Endodermal cell (in vitro differentiated cells): ENCODE data around the gene TP53RK. TPM values are rescaled to one million over a fixed set of nuclear protein-coding genes. Genes with fewer than 3 reads are reported as not detected.

ENCODE experiments used
- DNase-seq: peaks from one replicate; pipeline ENCODE4 v3.0.0-alpha.2; 2017
- H3K27ac ChIP-seq: 2 replicates; pipeline ENCODE4 v1.5.1; 2013; ENCODE audit warnings: mild to moderate bottlenecking, low read depth, low read length, moderate library complexity
- H3K27me3 ChIP-seq: 2 replicates; pipeline ENCODE4 v1.6.1; 2013; ENCODE audit warnings: mild to moderate bottlenecking, low read length, moderate library complexity; ENCODE audit not compliant: insufficient read depth, control insufficient read depth, poor library complexity, severe bottlenecking
- H3K36me3 ChIP-seq: 2 replicates; pipeline ENCODE4 v1.7.0; 2013; ENCODE audit warnings: mild to moderate bottlenecking, low read length, moderate library complexity; ENCODE audit not compliant: control insufficient read depth, insufficient read depth
- H3K4me1 ChIP-seq: one replicate; pipeline ENCODE4 v1.7.0; 2013; ENCODE audit warnings: low read length; ENCODE audit not compliant: control insufficient read depth, insufficient read depth
- H3K4me3 ChIP-seq: 2 replicates; pipeline ENCODE4 v1.5.1; 2013; ENCODE audit warnings: mild to moderate bottlenecking, low read length, moderate library complexity
- H3K9ac ChIP-seq: 2 replicates; pipeline ENCODE4 v1.6.1; 2013; ENCODE audit warnings: mild to moderate bottlenecking, low read length, moderate library complexity; ENCODE audit not compliant: poor library complexity, severe bottlenecking; ENCODE audit errors: extremely low read depth
- H3K9me3 ChIP-seq: 2 replicates; pipeline ENCODE4 v1.6.1; 2013; ENCODE audit warnings: mild to moderate bottlenecking, low read length, moderate library complexity; ENCODE audit not compliant: control insufficient read depth
- H3K27ac Mint-ChIP-seq: 2 replicates; pipeline ENCODE4 v1.8.0; 2020; ENCODE audit warnings: mixed read lengths
- H3K27me3 Mint-ChIP-seq: 2 replicates; pipeline ENCODE4 v1.8.0; 2021; ENCODE audit warnings: mild to moderate bottlenecking, mixed read lengths; ENCODE audit not compliant: insufficient read depth
- H3K36me3 Mint-ChIP-seq: 2 replicates; pipeline ENCODE4 v1.8.0; 2020; ENCODE audit warnings: low read depth, mixed read lengths
- H3K4me1 Mint-ChIP-seq: 2 replicates; pipeline ENCODE4 v1.8.0; 2020; ENCODE audit warnings: mixed read lengths
- H3K4me3 Mint-ChIP-seq: 2 replicates; pipeline ENCODE4 v1.8.0; 2020; ENCODE audit warnings: mild to moderate bottlenecking, moderate library complexity, mixed read lengths
- H3K9me3 Mint-ChIP-seq: 2 replicates; pipeline ENCODE4 v1.8.0; 2020; ENCODE audit warnings: mild to moderate bottlenecking, mixed read lengths
- WGBS, 2 experiments: methylation state at CpG; one replicate each; pipeline versions ENCODE4 v1.1.5 to v1.1.7; 2013; ENCODE audit warnings: missing lambda C conversion rate in 2 of 2, mixed read lengths in 1 of 2; ENCODE audit not compliant: insufficient coverage in 1 of 2, insufficient read length in 1 of 2; 5-methylcytosine and 5-hydroxymethylcytosine counted together
- total RNA-seq, 2 donors: library from RNA; stranded (reverse); fragmentation: NEBNext Ultra II Directional in 1 of 2; extraction: Animal tissue kit (Norgen Biotek cat#: 25700) in 1 of 2; gene quantifications; 2 replicates in 1 of 2; 3 replicates in 1 of 2; pipeline ENCODE4 v1.2.1, GENCODE V29; 2021
- TF ChIP-seq, protein P1 (sequence below): fragments of 200-600 bp; sonication (generic); conservative IDR thresholded peaks from 2 replicates; pipeline ENCODE4 v1.5.0; 2021; ENCODE audit warnings: antibody characterized with exemption, mild to moderate bottlenecking

The TP53RK gene
- total RNA-seq, 2 donors from 2014 or later: 9.4 to 9.9 TPM

DNA sequence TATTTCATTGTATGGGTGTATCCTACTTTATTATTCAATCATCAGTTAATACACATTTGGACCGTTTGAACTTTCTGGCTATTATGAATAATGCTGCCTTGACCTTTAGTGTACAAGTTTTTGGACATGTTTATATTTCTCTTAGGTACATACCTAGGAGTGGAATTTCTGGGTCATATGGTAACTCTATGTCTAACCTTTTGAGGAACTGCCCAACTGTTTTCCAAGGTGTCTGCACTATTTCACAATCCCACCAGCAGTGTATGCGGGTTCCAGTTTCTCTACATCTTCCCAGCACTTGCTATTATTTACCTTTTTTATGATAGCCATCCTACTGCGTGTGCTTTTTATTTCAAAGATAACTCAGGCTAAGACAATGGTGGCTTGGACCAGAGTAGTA, 23.6 kb downstream of the TP53RK start:
- no peak for DNase-seq
- WGBS, 2 experiments: 91 to 95% methylated on average over 1 to 3 of the region's 3 CpGs
- H3K27me3 Mint-ChIP-seq: peaks cover 2% of the 10 kb centered on the region

DNA sequence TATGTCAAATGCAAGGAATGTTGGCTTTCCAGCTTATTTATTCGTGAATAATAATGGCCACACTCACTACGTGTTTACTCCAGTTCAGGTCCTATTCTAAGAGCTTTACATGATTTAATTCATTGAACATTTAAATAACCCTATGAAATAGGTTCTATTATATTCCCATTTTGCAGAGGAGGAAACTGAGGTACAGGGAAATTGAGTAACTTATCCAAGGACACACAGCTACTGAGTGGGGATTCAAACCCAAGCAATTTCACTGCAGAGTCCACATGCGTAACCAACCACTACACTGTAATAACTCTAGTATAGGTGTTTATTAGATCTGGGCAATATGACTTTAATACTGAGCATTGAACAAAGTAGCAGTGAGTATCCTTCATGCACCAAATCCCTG, 25.7 kb downstream of the TP53RK start:
- Mint-ChIP-seq H3K4me1 (no peaks in the 10 kb centered on the region), H3K27me3 (peaks cover 2% of the 10 kb centered on the region), H3K36me3 (no peaks in the 10 kb centered on the region), H3K9me3 (no peaks in the 10 kb centered on the region), H3K27ac (no peak overlapping the region), H3K4me3 (no peak overlapping the region)
- no peaks in the 10 kb centered on the region for H3K36me3 ChIP-seq
- H3K4me1 ChIP-seq: no peaks in the 10 kb centered on the region
- TF ChIP-seq, protein P1, sequence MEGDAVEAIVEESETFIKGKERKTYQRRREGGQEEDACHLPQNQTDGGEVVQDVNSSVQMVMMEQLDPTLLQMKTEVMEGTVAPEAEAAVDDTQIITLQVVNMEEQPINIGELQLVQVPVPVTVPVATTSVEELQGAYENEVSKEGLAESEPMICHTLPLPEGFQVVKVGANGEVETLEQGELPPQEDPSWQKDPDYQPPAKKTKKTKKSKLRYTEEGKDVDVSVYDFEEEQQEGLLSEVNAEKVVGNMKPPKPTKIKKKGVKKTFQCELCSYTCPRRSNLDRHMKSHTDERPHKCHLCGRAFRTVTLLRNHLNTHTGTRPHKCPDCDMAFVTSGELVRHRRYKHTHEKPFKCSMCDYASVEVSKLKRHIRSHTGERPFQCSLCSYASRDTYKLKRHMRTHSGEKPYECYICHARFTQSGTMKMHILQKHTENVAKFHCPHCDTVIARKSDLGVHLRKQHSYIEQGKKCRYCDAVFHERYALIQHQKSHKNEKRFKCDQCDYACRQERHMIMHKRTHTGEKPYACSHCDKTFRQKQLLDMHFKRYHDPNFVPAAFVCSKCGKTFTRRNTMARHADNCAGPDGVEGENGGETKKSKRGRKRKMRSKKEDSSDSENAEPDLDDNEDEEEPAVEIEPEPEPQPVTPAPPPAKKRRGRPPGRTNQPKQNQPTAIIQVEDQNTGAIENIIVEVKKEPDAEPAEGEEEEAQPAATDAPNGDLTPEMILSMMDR: no peak
- WGBS, 2 experiments: 60 to 93% methylated on average over 1 to 2 of the region's 3 CpGs
- peaks cover 13% of the 10 kb centered on the region for H3K9me3 ChIP-seq
- H3K4me3 ChIP-seq: no peak overlapping the region
- no peak overlapping the region for H3K9ac ChIP-seq
- H3K27me3 ChIP-seq: no peaks in the 10 kb centered on the region
- no peak for DNase-seq
- no peak overlapping the region for H3K27ac ChIP-seq

More for the DNA sequence above, 23.6 kb downstream of the TP53RK start:
- no peak overlapping the region for H3K27ac ChIP-seq
- H3K36me3 ChIP-seq: no peaks in the 10 kb centered on the region
- no peak overlapping the region for H3K4me3 ChIP-seq
- no peaks in the 10 kb centered on the region for H3K27me3 ChIP-seq
- peaks cover 2% of the 10 kb centered on the region for H3K36me3 Mint-ChIP-seq
- no peaks in the 10 kb centered on the region for H3K4me1 Mint-ChIP-seq
- peaks cover 18% of the 10 kb centered on the region for H3K9me3 ChIP-seq
- no peak overlapping the region for H3K27ac Mint-ChIP-seq
- H3K9ac ChIP-seq: no peak overlapping the region
- TF ChIP-seq, protein P1: no peak
- H3K4me1 ChIP-seq: no peaks in the 10 kb centered on the region
- peaks cover 5% of the 10 kb centered on the region for H3K9me3 Mint-ChIP-seq
- H3K4me3 Mint-ChIP-seq: no peak overlapping the region

DNA sequence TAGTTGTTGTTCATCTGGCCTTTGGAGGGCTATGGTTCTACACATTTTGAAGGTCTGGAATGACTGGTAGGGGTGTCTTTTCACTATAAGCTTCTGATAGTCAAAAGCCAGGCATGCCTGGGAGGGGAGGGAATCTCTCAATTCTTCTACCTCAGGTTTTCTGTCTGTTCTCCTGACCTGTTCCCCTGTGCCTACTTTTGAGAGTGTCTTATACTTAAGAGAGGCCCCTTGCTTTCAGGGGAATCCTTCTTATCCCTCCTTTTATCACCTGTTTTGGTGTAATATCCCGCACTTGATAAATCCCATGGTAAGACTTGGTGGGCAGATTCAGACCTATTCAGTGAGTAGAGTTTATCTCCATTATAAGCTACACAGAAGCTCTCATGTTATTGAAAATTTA, 27.6 kb downstream of the TP53RK start:
- 100% methylated on average over 1 of the region's 1 CpG; no CpG with 5 or more reads in 1 of the 2 experiments for WGBS, 2 experiments
- Mint-ChIP-seq H3K36me3 (no peaks in the 10 kb centered on the region), H3K9me3 (no peaks in the 10 kb centered on the region), H3K27me3 (peaks cover 2% of the 10 kb centered on the region), H3K27ac (no peak overlapping the region), H3K4me3 (no peak overlapping the region), H3K4me1 (no peaks in the 10 kb centered on the region)
- H3K9me3 ChIP-seq: peaks cover 13% of the 10 kb centered on the region
- H3K36me3 ChIP-seq: no peaks in the 10 kb centered on the region
- H3K27me3 ChIP-seq: no peaks in the 10 kb centered on the region
- H3K4me1 ChIP-seq: no peaks in the 10 kb centered on the region
- DNase-seq: no peak
- H3K9ac ChIP-seq: no peak overlapping the region
- no peak overlapping the region for H3K27ac ChIP-seq
- TF ChIP-seq, protein P1: no peak
- H3K4me3 ChIP-seq: no peak overlapping the region
